ENCODE measurements around the gene HHLA2. TPM values are rescaled to one million over a fixed set of nuclear protein-coding genes. Genes with fewer than 3 reads are reported as not detected.
A peak's percentile ranks its signal among the peaks of the same experiment; 100 is the strongest.
"Not testable (repeated sequence)": the region's sequence is repeated elsewhere in the genome, so short reads cannot be mapped to it uniquely, and the experiment has no call there.

Gene HHLA2, protein sequence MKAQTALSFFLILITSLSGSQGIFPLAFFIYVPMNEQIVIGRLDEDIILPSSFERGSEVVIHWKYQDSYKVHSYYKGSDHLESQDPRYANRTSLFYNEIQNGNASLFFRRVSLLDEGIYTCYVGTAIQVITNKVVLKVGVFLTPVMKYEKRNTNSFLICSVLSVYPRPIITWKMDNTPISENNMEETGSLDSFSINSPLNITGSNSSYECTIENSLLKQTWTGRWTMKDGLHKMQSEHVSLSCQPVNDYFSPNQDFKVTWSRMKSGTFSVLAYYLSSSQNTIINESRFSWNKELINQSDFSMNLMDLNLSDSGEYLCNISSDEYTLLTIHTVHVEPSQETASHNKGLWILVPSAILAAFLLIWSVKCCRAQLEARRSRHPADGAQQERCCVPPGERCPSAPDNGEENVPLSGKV
- 100 to 1,000 TPM in 1 of 2 donors, 10 to 100 TPM in 1; 57.9 to 192 TPM for total RNA-seq

DNA sequence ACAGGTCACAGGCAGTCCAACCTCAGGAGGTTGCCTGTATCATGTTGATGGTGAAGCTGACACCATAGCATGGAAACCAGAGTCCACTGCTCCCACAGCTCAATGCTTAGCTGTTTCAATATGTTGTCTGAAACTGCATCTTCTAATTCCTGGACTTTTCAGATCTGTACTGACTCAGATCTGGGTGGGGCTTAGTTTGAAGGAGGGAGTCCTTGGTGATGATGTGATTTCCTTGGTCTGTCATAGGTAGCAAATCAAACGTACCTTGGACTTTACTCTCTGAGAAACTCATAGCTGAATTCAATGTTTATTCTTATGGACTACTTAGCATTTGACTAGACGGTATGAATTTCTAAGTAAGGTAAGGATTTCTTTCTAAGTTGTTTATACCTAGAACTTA is at the start of gene HHLA2:
Gene HHLA2 (plus strand): TSS at position 310 of the 400 bp plus-strand sequence. CDS start 55,266 bp downstream, outside the sequence.
- no peaks in the 10 kb centered on the region for H3K36me3 ChIP-seq
- H3K9ac ChIP-seq (ENCODE audit: low read depth in 2 of 2, low read length in 2 of 2), result peak within 1 kb of the TSS; percentile 4 to 68
- no peaks in the 10 kb centered on the region for H3K9me3 ChIP-seq
- H3K27me3 ChIP-seq, result no peaks in the 10 kb centered on the region
- H3K27ac ChIP-seq, result peak within 1 kb of the TSS; percentile 67
- intact Hi-C loops (cut with DNase I), result no loop called here
- peaks cover 9% of the 10 kb centered on the region for H3K4me1 ChIP-seq
- H3K4me3 ChIP-seq, result peak within 1 kb of the TSS; percentile 8
- TF ChIP-seq CTCF (IDR thresholded peaks at IDR 0.05), result no peak
- peak; percentile 56 for DNase-seq

DNA sequence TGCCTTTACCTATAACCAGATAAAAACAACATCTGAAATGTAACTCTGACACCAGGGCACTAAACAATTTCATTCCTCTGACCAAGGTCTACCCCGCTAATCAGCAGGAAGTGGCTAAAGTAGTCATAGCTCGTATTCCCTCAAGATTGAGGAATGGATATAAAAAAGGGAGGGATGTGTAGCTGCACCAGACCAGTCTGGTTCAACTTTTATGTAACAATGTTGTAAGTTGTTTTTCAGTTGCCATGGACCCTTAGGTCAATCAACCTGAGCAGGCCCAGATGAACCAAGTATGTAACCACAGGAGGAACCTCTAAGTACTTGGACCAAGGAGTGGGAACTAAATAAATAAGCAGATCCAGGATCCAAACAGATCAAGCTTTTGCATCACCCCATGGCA is 45.7 kb upstream of the HHLA2 start:
- no peaks in the 10 kb centered on the region for H3K36me3 ChIP-seq
- intact Hi-C loops (cut with DNase I), result no loop called here
- H3K4me1 ChIP-seq, result no peaks in the 10 kb centered on the region
- no peak overlapping the region for H3K4me3 ChIP-seq
- no peaks in the 10 kb centered on the region for H3K27me3 ChIP-seq
- no peak for DNase-seq
- TF ChIP-seq CTCF (IDR thresholded peaks at IDR 0.05), result no peak
- H3K9ac ChIP-seq (ENCODE audit: low read depth in 2 of 2, low read length in 2 of 2), result peak overlapping the region in 1 of 2 donors; percentile 54
- H3K27ac ChIP-seq, result peak overlapping the region; percentile 39
- no peaks in the 10 kb centered on the region for H3K9me3 ChIP-seq

DNA sequence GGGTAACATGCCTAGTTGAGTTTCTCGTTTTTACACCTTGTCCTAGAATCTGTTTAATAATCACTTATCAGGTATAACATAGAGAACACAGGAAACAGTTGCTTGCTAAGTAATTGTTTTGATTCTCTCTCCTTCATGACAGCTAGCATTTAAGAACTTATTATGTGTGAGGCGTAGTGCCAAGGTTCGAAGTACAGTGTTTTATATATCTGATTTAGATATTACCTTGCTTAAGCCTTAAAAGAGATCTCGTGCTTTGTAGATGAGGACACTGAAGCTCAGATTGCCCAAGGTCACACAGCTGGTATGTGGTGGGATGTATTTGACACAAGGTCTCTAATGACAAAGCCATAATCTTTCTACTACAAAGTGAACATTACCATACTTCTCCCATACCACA is 45.1 kb upstream of the HHLA2 start:
- H3K4me1 ChIP-seq, result no peaks in the 10 kb centered on the region
- H3K36me3 ChIP-seq, result no peaks in the 10 kb centered on the region
- no peaks in the 10 kb centered on the region for H3K27me3 ChIP-seq
- peak; percentile 59 for DNase-seq
- peak overlapping the region; percentile 39 for H3K27ac ChIP-seq
- no peak overlapping the region for H3K4me3 ChIP-seq
- TF ChIP-seq CTCF (IDR thresholded peaks at IDR 0.05), result no peak
- H3K9ac ChIP-seq (ENCODE audit: low read depth in 2 of 2, low read length in 2 of 2), result peak overlapping the region in 1 of 2 donors; percentile 54
- H3K9me3 ChIP-seq, result no peaks in the 10 kb centered on the region
- intact Hi-C loops (cut with DNase I), result no loop called here

DNA sequence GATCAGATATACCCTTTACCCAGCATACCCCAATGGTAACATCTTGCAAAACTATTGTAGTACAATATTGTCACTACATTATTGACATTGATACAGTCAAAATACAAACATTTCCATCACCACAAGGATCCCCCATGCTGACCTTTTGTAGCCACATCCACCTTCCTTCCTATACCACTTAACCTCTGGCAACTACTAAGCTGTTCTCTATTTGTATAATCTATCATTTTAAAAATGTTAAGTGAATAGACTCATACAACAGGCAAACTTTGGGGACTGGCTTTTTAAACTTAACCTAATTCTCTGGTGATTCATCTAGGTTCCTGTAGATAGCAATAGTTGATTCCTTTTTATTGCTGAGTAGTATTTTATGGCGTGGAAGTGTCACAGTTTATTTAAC is 44.5 kb upstream of the HHLA2 start:
- Histone ChIP-seq H3K4me3 (no peak overlapping the region), H3K27ac (peak overlapping the region; percentile 39), H3K4me1 (no peaks in the 10 kb centered on the region), H3K9ac (ENCODE audit: low read depth in 2 of 2, low read length in 2 of 2) (no peak overlapping the region), H3K27me3 (no peaks in the 10 kb centered on the region), H3K36me3 (no peaks in the 10 kb centered on the region), H3K9me3 (no peaks in the 10 kb centered on the region)
- no peak for TF ChIP-seq CTCF (IDR thresholded peaks at IDR 0.05)
- no peak for DNase-seq
- intact Hi-C loops (cut with DNase I), result no loop called here

- Histone ChIP-seq H3K9me3 (no peaks in the 10 kb centered on the region), H3K27ac (no peak overlapping the region), H3K36me3 (no peaks in the 10 kb centered on the region), H3K4me3 (no peak overlapping the region), H3K27me3 (no peaks in the 10 kb centered on the region), H3K4me1 (no peaks in the 10 kb centered on the region), H3K9ac (ENCODE audit: low read depth in 2 of 2, low read length in 2 of 2) (no peak overlapping the region)
- intact Hi-C loops (cut with DNase I), result no loop called here
- DNase-seq, result no peak
- no peak for TF ChIP-seq CTCF (IDR thresholded peaks at IDR 0.05)
These were observed 41.2 kb upstream of the HHLA2 start for GRCh38 chr3:108255131-108255530.

DNA sequence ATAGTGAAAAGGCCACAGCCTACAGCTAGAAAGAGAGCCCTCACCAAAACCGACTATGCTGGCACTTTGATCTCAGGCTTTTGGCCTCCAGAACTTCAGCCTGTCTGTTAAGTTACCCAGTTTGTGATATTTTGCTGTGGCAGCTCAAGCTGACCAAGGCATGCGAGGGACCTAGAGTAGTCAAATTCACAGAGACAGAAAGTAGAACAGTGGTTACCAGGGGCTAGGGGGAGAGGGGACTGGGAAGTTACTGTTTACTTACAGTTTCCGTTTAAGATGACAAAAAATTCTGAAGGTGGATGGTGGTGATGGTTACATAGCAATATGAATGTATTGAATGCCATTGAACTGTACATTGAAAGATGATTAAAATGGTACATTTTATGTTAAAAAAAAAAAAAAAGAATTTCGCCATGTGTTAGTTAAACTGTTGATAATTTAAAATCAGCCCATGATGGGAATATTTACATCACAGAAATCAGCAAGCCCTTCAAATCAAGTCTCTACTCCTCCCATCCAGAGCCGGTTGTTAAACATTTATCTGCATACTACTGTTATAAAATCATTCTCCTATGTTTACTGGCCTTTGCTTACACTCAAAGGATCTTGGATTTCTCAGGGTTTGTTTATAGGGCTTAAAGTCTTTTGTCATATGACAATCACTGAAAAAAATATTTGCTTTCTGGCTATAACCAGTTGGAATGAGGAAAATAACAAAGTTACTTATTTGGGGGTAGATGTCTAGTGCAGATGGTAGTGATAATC is 31.6 kb upstream of the HHLA2 start:
- H3K9ac ChIP-seq (ENCODE audit: low read depth in 2 of 2, low read length in 2 of 2); H3K27ac ChIP-seq; intact Hi-C loops (cut with DNase I); H3K36me3 ChIP-seq; H3K4me3 ChIP-seq; H3K4me1 ChIP-seq; H3K9me3 ChIP-seq; H3K27me3 ChIP-seq; DNase-seq: not testable (repeated sequence)

GRCh38 chr3:108268235-108268634 is 28.1 kb upstream of the HHLA2 start:
- H3K9ac ChIP-seq (ENCODE audit: low read depth in 2 of 2, low read length in 2 of 2); intact Hi-C loops (cut with DNase I); H3K4me1 ChIP-seq; H3K27me3 ChIP-seq; H3K9me3 ChIP-seq; H3K36me3 ChIP-seq; DNase-seq; H3K27ac ChIP-seq; H3K4me3 ChIP-seq: not testable (repeated sequence)

Measured in colonic mucosa (tissue), 4 donors.